GM18508 (cell line): ENCODE measurements around the gene CCDC178.

ENCODE experiments used
- ATAC-seq: cut with Tn5 transposase; IDR thresholded peaks from one replicate; pipeline ENCODE4 v1.9.1; 2021; ENCODE audit warnings: moderate number of reproducible peaks; ENCODE audit not compliant: insufficient read depth, unreplicated experiment

CCDC178 gene

GRCh38 chr18:32930695-32931301 is 509.7 kb downstream of the CCDC178 start:
- peak; percentile 99 for ATAC-seq

GRCh38 chr18:32929213-32929612 is 511.3 kb downstream of the CCDC178 start:
- ATAC-seq = no peak

GRCh38 chr18:32922951-32923430 is 517.5 kb downstream of the CCDC178 start:
- no peak for ATAC-seq

- no peak for ATAC-seq
Observed at GRCh38 chr18:32920796-32921787, 519.4 kb downstream of the CCDC178 start.

- peak; percentile 97 for ATAC-seq
Observed at GRCh38 chr18:32919799-32920198, 520.7 kb downstream of the CCDC178 start.

GRCh38 chr18:32918692-32919250 is 521.8 kb downstream of the CCDC178 start:
- ATAC-seq = no peak

GRCh38 chr18:32915516-32915915 is 525.0 kb downstream of the CCDC178 start:
- ATAC-seq = no peak

GRCh38 chr18:32911660-32912284 is 528.7 kb downstream of the CCDC178 start:
- no peak for ATAC-seq

GRCh38 chr18:32910694-32911296 is 529.7 kb downstream of the CCDC178 start:
- no peak for ATAC-seq

- no peak for ATAC-seq
Observed at GRCh38 chr18:32909798-32910561, 530.5 kb downstream of the CCDC178 start.

GRCh38 chr18:32908424-32908805 is 532.1 kb downstream of the CCDC178 start:
- no peak for ATAC-seq

- ATAC-seq = no peak
Observed at GRCh38 chr18:32907648-32908423, 532.7 kb downstream of the CCDC178 start.

- no peak for ATAC-seq
Observed at GRCh38 chr18:32907311-32907585, 533.3 kb downstream of the CCDC178 start.

GRCh38 chr18:32906506-32907310 is 533.8 kb downstream of the CCDC178 start:
- ATAC-seq = no peak

- no peak for ATAC-seq
Observed at GRCh38 chr18:32905651-32906050, 534.9 kb downstream of the CCDC178 start.

- ATAC-seq = no peak
Observed at GRCh38 chr18:32902568-32903330, 537.8 kb downstream of the CCDC178 start.

GRCh38 chr18:32899819-32900218 is 540.7 kb downstream of the CCDC178 start:
- no peak for ATAC-seq
